Kidney (tissue), 14 donors: ENCODE results near the gene GLIS1. TPM values are rescaled to one million over a fixed set of nuclear protein-coding genes. Genes with fewer than 3 reads are reported as not detected.
A peak's percentile ranks its signal among the peaks of the same experiment; 100 is the strongest.

Source experiments
- DNase-seq, 5 donors: peaks; one replicate each; pipeline ENCODE4 v3.0.0-alpha.2; 2013 to 2020
- FAIRE-seq: peaks from 2 replicates; lab custom pipeline; 2012; peaks lifted over from hg19 to GRCh38; lab: Jason Lieb, UNC
- H3K27ac ChIP-seq, 2 donors: one replicate each; pipeline ENCODE4 v1.7.0; 2013; ENCODE audit warnings: low read depth in 2 of 2, low read length in 2 of 2, inconsistent platforms in 1 of 2
- H3K27me3 ChIP-seq: one replicate; pipeline ENCODE4 v1.7.1; 2013; ENCODE audit warnings: low read length, inconsistent platforms; ENCODE audit not compliant: control insufficient read depth, insufficient read depth
- H3K36me3 ChIP-seq, 3 donors: one replicate each; pipeline versions ENCODE4 v1.7.0 to v1.7.1; 2013; ENCODE audit warnings: low read length in 3 of 3, control low read depth in 1 of 3, inconsistent platforms in 1 of 3; ENCODE audit not compliant: insufficient read depth in 3 of 3, control insufficient read depth in 2 of 3
- H3K4me1 ChIP-seq, 3 donors: one replicate each; pipeline versions ENCODE4 v1.7.0 to v1.7.1; 2013; ENCODE audit warnings: low read length in 3 of 3, inconsistent platforms in 1 of 3, low read depth in 1 of 3; ENCODE audit not compliant: control insufficient read depth in 2 of 3, insufficient read depth in 2 of 3
- H3K4me3 ChIP-seq, 3 donors: one replicate each; pipeline versions ENCODE4 v1.7.0 to v1.8.1; 2013; ENCODE audit warnings: low read length in 3 of 3, control low read depth in 1 of 3, inconsistent platforms in 1 of 3
- H3K9ac ChIP-seq, 3 donors: one replicate each; pipeline versions ENCODE4 v1.7.0 to v1.7.1; 2013; ENCODE audit warnings: low read length in 3 of 3, control low read depth in 1 of 3, inconsistent platforms in 1 of 3
- H3K9me3 ChIP-seq, 3 donors: one replicate each; pipeline versions ENCODE4 v1.7.0 to v1.7.1; 2013; ENCODE audit warnings: low read length in 3 of 3, control low read depth in 1 of 3, inconsistent platforms in 1 of 3; ENCODE audit not compliant: control insufficient read depth in 2 of 3, insufficient read depth in 1 of 3
- CTCF ChIP-seq: IDR thresholded peaks from 3 replicates; pipeline ENCODE4 v1.5.1; 2012; ENCODE audit warnings: mild to moderate bottlenecking, moderate library complexity, borderline replicate concordance; ENCODE audit not compliant: insufficient read depth; ENCODE audit errors: extremely low read depth
- intact Hi-C: fragments of 100-400 bp; cut with DNase I; formaldehyde crosslinking; loops from one replicate; pipeline ENCODE4 v1.11.1; 2022
- polyA plus RNA-seq: library from polyadenylated mRNA; stranded (reverse); fragments of 350-450 nt; fragmentation: Illumina TruSeq; extraction: RNeasy Lipid Tissue Mini Kit (QIAGEN cat#74804); gene quantifications from one replicate; pipeline ENCODE4 v1.2.3, GENCODE V29; 2014; ENCODE audit warnings: low read depth, low replicate concordance; ENCODE audit not compliant: insufficient read depth
- total RNA-seq: library from RNA; stranded (reverse); fragmentation: NEBNext Ultra II Directional; extraction: Animal tissue kit (Norgen Biotek cat#: 25700); gene quantifications from one replicate; pipeline ENCODE4 v1.2.1, GENCODE V29; 2021
- donor health status: control.
- donor health status: control.
- donor health status: control.
- donor health status: control.
- donor health status: control.
- donor health status: DM: yes; HTN: yes; CAD: no.
- donor health status: Normal renal cell carcinoma (clear cell type).

GLIS1 gene
- total and polyA plus RNA-seq, 2 donors from 2014 or later = 3.3 to 3.7 TPM

GRCh38 chr1:53686965-53687267 lies 52.0 kb downstream of the GLIS1 start:
- H3K4me3 ChIP-seq = no peak overlapping the region
- H3K4me1 ChIP-seq = peaks cover 0 to 3% (median 3%) of the 10 kb centered on the region in 3 donors
- no peak for FAIRE-seq
- H3K36me3 ChIP-seq = no peaks in the 10 kb centered on the region
- H3K9me3 ChIP-seq = no peaks in the 10 kb centered on the region
- DNase-seq = no peak
- no peak overlapping the region for H3K9ac ChIP-seq
- H3K27ac ChIP-seq = no peak overlapping the region
- H3K27me3 ChIP-seq = no peaks in the 10 kb centered on the region
- TF ChIP-seq CTCF = no peak
- intact Hi-C loops = no loop called here

- intact Hi-C loops = no loop called here
- Histone ChIP-seq H3K4me3 (no peak overlapping the region), H3K9me3 (no peaks in the 10 kb centered on the region), H3K9ac (no peak overlapping the region), H3K4me1 (peaks cover 0 to 3% (median 3%) of the 10 kb centered on the region in 3 donors), H3K27ac (no peak overlapping the region), H3K36me3 (no peaks in the 10 kb centered on the region), H3K27me3 (no peaks in the 10 kb centered on the region)
- DNase-seq (no peak), FAIRE-seq (no peak)
- TF ChIP-seq CTCF = no peak
Observed at GRCh38 chr1:53686091-53686964, 52.6 kb downstream of the GLIS1 start.

GRCh38 chr1:53685272-53686051 lies 53.5 kb downstream of the GLIS1 start:
- no peak for TF ChIP-seq CTCF
- no peak for FAIRE-seq
- no peaks in the 10 kb centered on the region for H3K9me3 ChIP-seq
- peak overlapping the region in 1 of 3 donors; percentile 10 for H3K4me3 ChIP-seq
- no peak overlapping the region for H3K9ac ChIP-seq
- intact Hi-C loops = no loop called here
- peak in 3 of 5 donors; percentile 48 to 63 (median 56) for DNase-seq
- no peaks in the 10 kb centered on the region for H3K27me3 ChIP-seq
- no peak overlapping the region for H3K27ac ChIP-seq
- H3K4me1 ChIP-seq = peaks cover 0 to 3% (median 3%) of the 10 kb centered on the region in 3 donors
- no peaks in the 10 kb centered on the region for H3K36me3 ChIP-seq
